T-helper 9 cell (primary cell): Measurements from ENCODE around the gene STK24.

Experiments used
- DNase-seq: peaks from one replicate; pipeline ENCODE4 v3.0.0-alpha.2; 2020

STK24 gene

DNA sequence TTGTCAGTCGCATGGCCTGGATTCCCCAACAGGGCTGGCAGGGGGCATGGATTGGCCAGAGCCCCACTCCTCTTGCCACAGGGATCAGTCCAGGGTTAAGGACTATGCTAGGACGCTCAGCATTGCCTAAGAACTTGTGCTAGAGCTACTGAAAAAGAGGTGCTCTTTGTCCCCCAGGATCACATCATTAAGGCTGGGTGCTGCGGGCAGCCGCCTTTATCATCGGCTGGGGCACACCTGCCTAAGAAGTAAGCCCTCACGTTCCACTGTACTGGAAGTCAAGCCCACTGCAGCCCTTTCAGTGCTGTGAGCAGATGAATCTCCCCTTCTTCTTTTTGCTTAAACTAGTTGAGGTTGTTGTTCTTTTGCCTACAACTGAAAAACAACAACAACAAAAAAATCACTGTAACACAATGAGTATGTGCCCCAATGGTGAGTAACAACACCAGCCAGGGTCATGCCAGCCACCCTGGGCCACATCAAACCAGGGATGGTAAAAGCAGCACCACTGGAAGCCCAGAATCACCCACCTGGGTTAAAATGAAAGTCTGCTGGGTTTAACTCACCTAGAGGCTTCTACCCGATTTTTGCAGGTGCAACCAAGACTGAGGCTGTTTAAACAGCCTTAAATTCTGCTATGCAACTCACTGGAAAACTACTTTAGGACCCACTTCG, 20.6 kb downstream of the STK24 start:
- DNase-seq: no peak

GRCh38 chr13:98549728-98550317, 27.1 kb downstream of the STK24 start:
- DNase-seq: no peak

DNA sequence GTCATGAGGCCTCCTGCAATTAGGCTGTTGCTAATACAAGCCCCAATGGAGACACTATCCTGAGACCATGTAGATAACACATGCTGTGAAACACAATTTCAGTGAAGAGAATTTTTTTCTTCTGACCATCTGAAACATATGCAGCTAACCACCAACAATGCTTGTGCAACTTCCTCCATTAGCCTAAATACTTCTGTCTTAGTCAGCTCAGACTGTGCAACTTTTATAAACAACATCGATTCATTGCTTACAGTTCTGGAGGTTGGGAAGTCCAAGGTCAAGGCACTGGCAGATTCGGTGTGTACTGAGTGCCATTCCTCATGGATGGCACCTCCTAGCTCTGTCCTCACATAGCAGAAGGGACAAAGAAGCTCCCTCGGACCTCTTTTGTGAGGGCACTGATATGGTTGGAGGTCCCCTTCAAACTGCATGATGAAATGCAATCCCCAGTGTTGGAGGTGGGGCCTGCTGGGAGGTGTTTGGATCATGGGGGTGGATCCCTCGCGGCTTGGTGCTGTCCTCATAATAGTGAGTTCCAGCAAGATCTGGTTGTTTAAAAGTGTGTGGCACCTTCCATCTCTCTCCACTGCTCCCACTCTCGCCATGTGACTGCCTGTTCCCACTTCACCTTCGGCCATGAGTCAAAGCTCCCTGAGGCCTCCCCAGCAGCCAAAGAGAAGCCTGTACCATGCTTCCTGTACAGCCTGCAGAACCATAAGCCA, 27.7 kb downstream of the STK24 start:
- DNase-seq: no peak

GRCh38 chr13:98548230-98548629, 28.7 kb downstream of the STK24 start:
- DNase-seq: no peak

DNA sequence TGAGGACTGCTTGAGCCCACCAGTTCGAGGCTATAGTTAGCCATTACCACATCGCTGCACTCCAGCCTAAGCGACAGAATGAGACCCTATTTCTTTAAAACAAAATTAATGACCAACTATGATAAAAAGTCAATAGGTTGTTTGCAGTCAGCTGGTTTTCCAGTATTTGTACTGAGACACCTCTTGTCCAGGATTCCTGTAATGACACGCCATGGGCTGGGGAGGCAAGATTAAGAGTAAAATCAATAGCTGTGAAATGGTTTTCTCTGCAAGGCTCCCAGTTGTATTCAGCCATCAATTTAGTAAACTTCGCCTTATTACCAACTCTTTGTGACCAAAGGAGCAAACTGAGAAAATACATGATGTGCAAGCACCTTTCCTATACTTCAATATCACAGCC, 29.5 kb downstream of the STK24 start:
- no peak for DNase-seq

GRCh38 chr13:98546402-98546801, 30.5 kb downstream of the STK24 start:
- no peak for DNase-seq

- no peak for DNase-seq
These were observed 32.7 kb downstream of the STK24 start for GRCh38 chr13:98544104-98544710.

DNA sequence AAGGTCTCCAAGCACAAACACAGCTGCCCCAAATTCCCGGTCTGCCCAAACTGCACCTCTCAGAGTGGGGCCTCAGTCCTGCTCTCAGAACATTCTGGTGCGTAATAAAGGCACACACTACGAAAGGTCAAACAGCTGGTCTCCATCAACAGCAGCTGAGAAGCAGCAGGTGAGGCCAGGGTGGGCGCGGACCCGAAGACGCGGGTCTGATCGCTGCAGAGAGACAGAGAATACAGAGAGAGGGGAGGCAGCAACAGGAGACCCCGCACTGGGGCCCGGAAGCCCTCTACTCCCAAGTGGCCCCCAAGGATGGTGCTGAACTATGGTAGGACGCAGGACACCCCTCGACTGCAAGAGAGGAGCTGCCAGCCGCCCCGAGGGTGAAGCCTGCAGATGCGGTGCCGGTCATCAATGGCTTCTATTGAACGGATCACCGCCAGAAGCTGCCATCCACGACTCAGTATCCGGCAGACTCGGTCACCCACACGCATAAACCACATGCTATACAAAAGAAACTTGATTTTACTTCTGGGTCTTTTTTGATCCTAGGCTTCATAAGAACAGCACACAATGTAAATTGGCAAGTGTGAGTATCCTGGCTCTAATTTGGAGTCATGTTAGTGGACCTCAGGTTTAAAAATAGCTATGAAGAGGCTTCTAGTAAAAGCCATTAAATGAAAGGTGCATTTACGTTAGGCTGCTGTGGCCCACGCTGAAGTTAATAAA, 33.4 kb downstream of the STK24 start:
- DNase-seq: no peak

GRCh38 chr13:98542568-98543377, 34.1 kb downstream of the STK24 start:
- no peak for DNase-seq

GRCh38 chr13:98541701-98542203, 35.2 kb downstream of the STK24 start:
- DNase-seq: no peak

DNA sequence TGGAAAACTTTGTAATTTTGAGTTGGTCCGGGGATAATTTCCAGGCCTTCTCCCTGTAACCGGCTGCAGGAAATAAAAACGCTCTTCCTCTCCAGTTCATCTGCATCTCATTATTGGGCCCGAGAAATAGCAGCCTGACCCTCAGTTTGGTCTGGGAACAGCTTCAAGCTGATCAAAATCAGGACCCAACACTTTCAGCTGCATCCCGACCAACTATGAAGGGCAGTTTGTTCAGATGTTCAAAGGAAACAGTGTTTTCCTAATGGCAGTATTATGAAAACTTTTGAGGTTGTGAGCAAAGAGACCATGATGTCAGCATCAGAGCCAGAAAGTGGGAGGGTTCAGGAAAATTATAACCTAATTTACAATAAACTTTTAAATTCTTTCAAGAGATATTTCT, 35.7 kb downstream of the STK24 start:
- DNase-seq: no peak

- no peak for DNase-seq
These were observed 36.4 kb downstream of the STK24 start for GRCh38 chr13:98540476-98540875.

DNA sequence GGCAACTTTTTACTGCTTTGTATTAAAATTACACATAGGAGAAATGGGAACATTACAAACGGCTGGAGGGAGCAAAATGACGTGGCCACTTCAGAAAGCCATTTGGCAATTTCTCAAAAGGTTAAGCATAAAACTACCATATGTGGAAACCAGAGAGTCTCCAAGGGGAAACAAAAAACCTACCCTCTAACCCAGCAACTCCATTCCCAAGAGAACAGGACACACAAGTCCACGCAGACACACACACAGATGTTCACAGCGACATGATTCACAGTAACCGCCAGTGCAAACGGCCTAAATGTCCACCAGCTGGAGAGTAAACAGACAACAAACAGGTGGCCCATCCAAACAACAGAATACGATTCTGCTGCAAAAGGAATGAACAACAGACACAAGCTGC, 37.2 kb downstream of the STK24 start:
- DNase-seq: no peak

DNA sequence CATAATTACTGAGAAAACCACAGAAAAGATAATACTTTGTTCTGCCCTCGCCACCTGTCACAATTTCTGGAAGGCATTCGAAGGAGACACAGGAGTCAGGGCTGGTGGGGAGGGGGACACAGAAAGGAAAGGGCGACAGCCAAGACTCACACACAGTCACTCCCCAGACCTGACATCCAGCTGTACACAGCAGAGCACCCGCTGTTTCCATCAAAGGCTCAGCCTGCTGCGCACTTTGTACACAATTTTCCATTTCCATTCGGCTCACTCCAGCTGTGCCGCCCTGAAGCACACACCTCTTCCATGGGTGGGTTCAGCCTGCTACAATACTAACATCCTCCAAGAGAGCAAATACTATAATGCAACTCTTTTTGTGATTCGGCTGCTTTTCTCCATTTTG, 38.0 kb downstream of the STK24 start:
- DNase-seq: no peak

DNA sequence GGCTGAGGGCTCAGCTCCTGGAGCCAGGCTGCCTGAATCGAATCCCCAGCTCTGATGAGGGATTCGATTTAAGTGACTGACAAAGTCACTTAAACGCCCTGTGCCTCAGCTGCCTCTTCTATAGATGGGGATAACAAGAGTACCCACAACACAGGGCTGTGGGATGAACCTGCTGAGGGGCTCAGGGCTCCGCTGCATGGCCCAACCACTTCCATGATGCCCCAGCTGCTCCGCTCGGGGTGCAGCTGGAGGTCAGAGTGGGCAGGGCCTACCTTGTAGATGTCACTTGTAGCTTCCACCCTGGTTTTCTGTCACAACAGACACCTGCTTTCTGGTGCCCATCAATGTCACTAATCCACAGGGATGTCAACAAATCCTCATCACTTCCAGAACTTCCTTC, 39.2 kb downstream of the STK24 start:
- DNase-seq: no peak

GRCh38 chr13:98537306-98537705, 39.6 kb downstream of the STK24 start:
- DNase-seq: no peak

DNA sequence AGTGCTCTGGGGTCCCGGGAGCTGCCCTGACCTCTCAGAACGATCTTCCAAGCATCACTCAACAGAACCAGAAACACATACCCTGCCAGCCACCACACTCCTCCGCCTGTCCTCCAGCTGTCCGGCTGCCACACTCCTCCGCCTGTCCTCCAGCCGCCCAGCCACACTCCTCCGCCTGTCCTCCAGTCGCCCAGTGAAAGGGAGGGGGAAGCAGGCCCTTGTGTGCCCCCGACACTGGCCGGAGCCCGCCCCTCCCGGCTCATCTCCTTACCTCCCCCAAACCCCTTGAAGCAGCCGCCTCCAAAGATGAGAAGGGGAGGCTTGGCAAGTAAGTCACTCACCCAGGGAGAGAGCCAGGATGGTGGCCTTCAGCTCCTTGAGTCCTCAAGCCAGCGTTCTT, 40.2 kb downstream of the STK24 start:
- no peak for DNase-seq

DNA sequence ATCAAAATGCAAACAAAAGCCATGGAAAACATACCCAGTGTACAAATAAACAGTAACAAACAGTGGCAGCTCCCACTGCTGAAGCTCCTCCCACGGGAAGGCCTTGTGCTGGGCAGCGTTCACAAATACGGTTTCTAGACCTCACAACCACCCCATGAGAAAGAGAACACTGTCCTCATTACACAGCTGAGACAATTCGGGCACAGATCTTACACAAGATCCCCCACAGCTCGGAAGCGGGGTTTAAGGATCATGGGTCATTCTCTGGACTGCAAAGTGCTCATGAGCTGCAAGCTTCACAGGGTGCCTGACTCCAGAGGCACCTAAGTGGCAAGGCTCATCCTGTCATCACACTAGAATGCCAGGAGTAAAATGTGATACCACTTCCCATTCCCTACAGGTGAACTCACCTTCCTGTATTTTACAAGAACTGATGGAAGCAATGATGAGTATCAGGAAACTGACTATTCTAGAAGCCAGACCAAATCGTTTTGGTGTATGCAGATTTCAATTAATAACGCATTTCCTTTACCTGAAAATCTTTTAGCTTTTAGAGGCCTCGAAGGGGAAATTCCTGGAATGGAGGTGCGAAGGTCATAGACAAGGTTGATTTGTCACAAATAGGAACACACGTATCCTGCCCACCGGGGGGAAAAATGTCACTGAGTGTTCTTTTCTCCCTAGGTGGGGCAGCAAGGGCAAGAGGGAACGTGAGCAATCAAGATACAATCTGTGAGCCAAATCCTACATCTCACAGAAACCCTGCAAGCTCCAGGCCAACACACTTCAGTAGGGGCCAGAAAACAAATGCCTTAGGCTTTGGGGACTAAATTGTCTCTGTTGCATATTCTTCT, 41.2 kb downstream of the STK24 start:
- no peak for DNase-seq

GRCh38 chr13:98534821-98535220, 42.1 kb downstream of the STK24 start:
- no peak for DNase-seq

DNA sequence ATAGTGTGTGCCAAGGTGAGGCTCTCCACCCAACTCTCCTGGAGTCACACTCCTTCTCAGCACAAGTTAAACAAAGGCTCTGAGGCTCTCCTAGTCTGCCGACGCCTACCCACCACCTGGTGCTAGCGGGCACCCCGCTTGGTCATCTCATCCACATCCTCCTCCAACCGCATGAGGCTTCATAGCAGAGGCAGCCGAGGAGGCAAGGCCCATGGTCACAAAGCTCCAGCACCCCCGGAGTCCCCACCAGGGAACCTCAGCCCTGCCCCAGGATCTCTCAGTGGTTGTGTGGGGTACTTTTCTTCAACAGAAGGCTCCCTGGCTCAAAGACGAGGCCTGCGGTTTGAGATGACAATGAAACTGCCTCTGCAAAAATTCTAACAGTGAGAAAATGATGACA, 43.0 kb downstream of the STK24 start:
- DNase-seq: no peak

DNA sequence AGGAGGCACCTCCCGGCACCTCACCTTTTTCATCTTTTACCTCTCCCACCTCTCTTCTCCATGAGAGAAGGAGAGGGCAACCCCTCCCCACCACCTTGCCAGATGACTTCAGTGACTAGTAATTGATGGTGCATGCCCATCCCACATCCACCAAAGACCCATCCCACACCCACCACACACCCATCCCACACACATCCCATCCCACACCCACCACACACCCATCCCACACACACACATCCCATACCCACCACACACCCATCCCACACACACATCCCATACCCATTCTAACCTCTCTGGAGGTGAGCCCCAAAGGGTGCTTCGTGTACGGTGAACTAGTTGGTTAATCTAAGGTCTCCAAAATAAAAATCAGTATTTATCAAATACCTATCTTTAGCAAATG, 44.7 kb downstream of the STK24 start:
- no peak for DNase-seq
